ENCODE measurements around the gene EARS2. TPM values are rescaled to one million over a fixed set of nuclear protein-coding genes. Genes with fewer than 3 reads are reported as not detected.
A peak's percentile ranks its signal among the peaks of the same experiment; 100 is the strongest.

The EARS2 gene
- total RNA-seq, 1 donor = 22.6 TPM

- DNase-seq (ENCODE audit: low read depth) = peak; percentile 72
- TF ChIP-seq, protein P1, sequence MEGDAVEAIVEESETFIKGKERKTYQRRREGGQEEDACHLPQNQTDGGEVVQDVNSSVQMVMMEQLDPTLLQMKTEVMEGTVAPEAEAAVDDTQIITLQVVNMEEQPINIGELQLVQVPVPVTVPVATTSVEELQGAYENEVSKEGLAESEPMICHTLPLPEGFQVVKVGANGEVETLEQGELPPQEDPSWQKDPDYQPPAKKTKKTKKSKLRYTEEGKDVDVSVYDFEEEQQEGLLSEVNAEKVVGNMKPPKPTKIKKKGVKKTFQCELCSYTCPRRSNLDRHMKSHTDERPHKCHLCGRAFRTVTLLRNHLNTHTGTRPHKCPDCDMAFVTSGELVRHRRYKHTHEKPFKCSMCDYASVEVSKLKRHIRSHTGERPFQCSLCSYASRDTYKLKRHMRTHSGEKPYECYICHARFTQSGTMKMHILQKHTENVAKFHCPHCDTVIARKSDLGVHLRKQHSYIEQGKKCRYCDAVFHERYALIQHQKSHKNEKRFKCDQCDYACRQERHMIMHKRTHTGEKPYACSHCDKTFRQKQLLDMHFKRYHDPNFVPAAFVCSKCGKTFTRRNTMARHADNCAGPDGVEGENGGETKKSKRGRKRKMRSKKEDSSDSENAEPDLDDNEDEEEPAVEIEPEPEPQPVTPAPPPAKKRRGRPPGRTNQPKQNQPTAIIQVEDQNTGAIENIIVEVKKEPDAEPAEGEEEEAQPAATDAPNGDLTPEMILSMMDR (IDR thresholded peaks at IDR 0.05; ENCODE audit: insufficient read depth, low read length) = no peak
Observed at GRCh38 chr16:23578101-23578830, 21.1 kb upstream of the EARS2 start.

GRCh38 chr16:23577493-23577892 is 20.3 kb upstream of the EARS2 start:
- H3K4me3 ChIP-seq (ENCODE audit: low read depth, low read length) = no peak overlapping the region
- TF ChIP-seq, protein P1 (IDR thresholded peaks at IDR 0.05; ENCODE audit: insufficient read depth, low read length) = no peak
- DNase-seq (ENCODE audit: low read depth) = no peak

More at GRCh38 chr16:23578101-23578830, 21.1 kb upstream of the EARS2 start:
- H3K4me3 ChIP-seq (ENCODE audit: low read depth, low read length) = no peak overlapping the region

DNA sequence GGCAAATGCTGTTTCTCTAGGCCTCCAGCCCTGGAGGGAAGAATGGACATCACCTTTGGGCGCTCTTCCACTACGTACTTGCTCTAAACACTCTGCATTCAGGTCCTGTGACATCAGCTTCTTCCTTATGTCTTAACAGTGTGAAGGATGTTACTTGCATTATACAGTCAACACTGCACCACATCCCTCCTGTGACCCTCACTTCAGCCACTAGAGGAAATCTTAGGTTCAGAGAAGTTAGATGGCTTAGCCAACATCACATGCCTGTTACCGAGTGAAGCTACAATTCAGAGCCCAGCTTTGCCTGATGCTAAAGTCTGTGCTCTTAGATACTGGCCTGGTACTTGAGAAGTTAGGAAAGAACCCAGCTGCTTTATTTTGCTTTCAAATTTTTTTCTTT is 18.7 kb upstream of the EARS2 start:
- TF ChIP-seq, protein P1 (IDR thresholded peaks at IDR 0.05; ENCODE audit: insufficient read depth, low read length) = no peak
- no peak for DNase-seq (ENCODE audit: low read depth)
- H3K4me3 ChIP-seq (ENCODE audit: low read depth, low read length) = no peak overlapping the region

- H3K4me3 ChIP-seq (ENCODE audit: low read depth, low read length) = no peak overlapping the region
- TF ChIP-seq, protein P1 (IDR thresholded peaks at IDR 0.05; ENCODE audit: insufficient read depth, low read length) = no peak
- DNase-seq (ENCODE audit: low read depth) = no peak
Observed at GRCh38 chr16:23573817-23574216, 16.7 kb upstream of the EARS2 start.

GRCh38 chr16:23572394-23572793 is 15.2 kb upstream of the EARS2 start:
- TF ChIP-seq, protein P1 (IDR thresholded peaks at IDR 0.05; ENCODE audit: insufficient read depth, low read length) = no peak
- no peak for DNase-seq (ENCODE audit: low read depth)
- H3K4me3 ChIP-seq (ENCODE audit: low read depth, low read length) = no peak overlapping the region

DNA sequence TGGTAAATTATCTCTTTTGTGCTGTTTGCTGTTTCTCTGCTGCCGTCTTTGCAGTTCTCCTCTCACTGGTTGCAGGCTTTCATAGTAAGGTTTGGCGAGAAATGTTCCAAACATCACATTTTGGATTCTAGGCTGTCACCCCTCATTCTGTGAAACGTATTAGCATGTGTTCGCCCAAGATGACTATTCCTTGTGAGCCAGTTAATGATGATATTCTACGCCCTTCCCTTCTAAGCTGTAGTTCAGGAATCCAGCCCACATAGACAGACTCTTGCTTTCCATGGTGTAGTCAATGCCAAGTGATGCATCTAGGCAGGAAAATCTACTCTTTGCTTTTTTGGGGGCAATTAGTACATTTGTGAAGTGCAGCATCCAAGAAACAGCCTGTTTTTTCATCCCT is 14.7 kb upstream of the EARS2 start:
- H3K4me3 ChIP-seq (ENCODE audit: low read depth, low read length) = no peak overlapping the region
- no peak for DNase-seq (ENCODE audit: low read depth)
- TF ChIP-seq, protein P1 (IDR thresholded peaks at IDR 0.05; ENCODE audit: insufficient read depth, low read length) = no peak

Data from fibroblast of the aortic adventitia (primary cell).